SK-N-SH treated with all-trans-retinoic acid at 6 μM for 48 hours (cell line): ENCODE data around the gene CPHXL2.

Experiments
- ZC3H10 ChIP-seq: fragments of 250-450 bp; sonication (Bioruptor Pico); IDR thresholded peaks from 2 replicates; pipeline ENCODE4 v1.5.1; 2021; ENCODE audit warnings: mild to moderate bottlenecking, moderate library complexity
- TF ChIP-seq, protein P1 (sequence below): fragments of 250-450 bp; sonication (Bioruptor Pico); IDR thresholded peaks from 2 replicates; pipeline ENCODE4 v1.5.0; 2020; ENCODE audit warnings: mild to moderate bottlenecking, moderate library complexity

DNA sequence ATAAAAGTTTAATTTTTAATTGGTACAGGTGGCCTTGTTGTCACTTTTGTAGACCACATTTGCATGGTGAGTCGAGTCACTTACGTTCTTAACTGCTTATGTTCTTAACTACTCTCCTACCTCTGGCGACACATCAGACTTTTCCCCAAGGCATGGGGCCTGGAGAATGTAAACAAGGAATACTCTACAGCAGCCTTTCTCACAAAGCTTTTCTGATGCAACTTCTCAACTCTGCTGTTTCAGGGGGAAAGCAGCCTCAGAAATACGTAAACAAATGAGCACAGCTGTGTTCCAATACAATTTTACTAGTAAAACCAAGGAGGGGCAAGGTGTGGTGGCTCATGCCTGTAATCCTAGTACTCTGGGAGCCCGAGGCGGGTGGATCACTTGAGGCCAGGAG is 36.2 kb downstream of the CPHXL2 start:
- no peak for TF ChIP-seq ZC3H10 (CRISPR knock-in tag)
- TF ChIP-seq, protein P1, sequence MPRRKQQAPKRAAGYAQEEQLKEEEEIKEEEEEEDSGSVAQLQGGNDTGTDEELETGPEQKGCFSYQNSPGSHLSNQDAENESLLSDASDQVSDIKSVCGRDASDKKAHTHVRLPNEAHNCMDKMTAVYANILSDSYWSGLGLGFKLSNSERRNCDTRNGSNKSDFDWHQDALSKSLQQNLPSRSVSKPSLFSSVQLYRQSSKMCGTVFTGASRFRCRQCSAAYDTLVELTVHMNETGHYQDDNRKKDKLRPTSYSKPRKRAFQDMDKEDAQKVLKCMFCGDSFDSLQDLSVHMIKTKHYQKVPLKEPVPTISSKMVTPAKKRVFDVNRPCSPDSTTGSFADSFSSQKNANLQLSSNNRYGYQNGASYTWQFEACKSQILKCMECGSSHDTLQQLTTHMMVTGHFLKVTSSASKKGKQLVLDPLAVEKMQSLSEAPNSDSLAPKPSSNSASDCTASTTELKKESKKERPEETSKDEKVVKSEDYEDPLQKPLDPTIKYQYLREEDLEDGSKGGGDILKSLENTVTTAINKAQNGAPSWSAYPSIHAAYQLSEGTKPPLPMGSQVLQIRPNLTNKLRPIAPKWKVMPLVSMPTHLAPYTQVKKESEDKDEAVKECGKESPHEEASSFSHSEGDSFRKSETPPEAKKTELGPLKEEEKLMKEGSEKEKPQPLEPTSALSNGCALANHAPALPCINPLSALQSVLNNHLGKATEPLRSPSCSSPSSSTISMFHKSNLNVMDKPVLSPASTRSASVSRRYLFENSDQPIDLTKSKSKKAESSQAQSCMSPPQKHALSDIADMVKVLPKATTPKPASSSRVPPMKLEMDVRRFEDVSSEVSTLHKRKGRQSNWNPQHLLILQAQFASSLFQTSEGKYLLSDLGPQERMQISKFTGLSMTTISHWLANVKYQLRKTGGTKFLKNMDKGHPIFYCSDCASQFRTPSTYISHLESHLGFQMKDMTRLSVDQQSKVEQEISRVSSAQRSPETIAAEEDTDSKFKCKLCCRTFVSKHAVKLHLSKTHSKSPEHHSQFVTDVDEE (CRISPR knock-in tag), result no peak
